Peyer's patch (tissue), 4 donors: ENCODE measurements around the gene TOE1.

ENCODE experiments used
- POLR2A ChIP-seq, 2 donors: fragments of 450-650 bp; IDR thresholded peaks; one replicate each; pipeline ENCODE4 v1.5.1; 2017; ENCODE audit warnings: antibody characterized with exemption in 2 of 2, mild to moderate bottlenecking in 2 of 2, moderate library complexity in 2 of 2
- TF ChIP-seq, protein P1 (sequence below), 6 experiments: fragments of 450-650 bp in 4 of 6; fragments of 200-600 bp in 2 of 6; sonication (generic) in 1 of 6; IDR thresholded peaks; one replicate each; pipeline ENCODE4 v1.5.1; 2017 to 2019; ENCODE audit warnings: antibody characterized with exemption in 6 of 6, mild to moderate bottlenecking in 3 of 6, moderate library complexity in 1 of 6

DNA sequence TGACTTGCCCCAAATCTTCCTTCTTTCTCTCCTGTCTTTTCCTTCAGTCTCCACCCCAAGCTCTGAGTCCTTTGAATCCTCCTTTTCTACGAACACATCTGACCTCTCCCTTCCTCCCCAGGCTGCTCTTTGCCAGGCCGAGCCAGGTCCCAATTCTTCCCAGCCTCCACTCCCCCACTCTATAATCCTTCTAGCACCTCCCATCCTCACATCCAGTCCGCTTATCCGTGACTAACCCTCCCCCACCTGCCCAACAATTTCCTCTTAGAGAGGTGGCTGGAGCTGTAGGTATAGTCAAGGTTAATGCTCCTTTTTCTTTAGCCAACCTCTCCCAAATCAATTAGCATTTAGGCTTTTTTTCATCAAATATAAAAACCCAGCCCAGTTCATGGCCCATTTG is 22.8 kb upstream of the TOE1 start:
- TF ChIP-seq, protein P1, sequence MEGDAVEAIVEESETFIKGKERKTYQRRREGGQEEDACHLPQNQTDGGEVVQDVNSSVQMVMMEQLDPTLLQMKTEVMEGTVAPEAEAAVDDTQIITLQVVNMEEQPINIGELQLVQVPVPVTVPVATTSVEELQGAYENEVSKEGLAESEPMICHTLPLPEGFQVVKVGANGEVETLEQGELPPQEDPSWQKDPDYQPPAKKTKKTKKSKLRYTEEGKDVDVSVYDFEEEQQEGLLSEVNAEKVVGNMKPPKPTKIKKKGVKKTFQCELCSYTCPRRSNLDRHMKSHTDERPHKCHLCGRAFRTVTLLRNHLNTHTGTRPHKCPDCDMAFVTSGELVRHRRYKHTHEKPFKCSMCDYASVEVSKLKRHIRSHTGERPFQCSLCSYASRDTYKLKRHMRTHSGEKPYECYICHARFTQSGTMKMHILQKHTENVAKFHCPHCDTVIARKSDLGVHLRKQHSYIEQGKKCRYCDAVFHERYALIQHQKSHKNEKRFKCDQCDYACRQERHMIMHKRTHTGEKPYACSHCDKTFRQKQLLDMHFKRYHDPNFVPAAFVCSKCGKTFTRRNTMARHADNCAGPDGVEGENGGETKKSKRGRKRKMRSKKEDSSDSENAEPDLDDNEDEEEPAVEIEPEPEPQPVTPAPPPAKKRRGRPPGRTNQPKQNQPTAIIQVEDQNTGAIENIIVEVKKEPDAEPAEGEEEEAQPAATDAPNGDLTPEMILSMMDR (IDR thresholded peaks at IDR 0.05), result no peak
- no peak for TF ChIP-seq POLR2A (IDR thresholded peaks at IDR 0.05)
